HepG2 (cell line): ENCODE data around the gene PPP1R27. TPM values are rescaled to one million over a fixed set of nuclear protein-coding genes. Genes with fewer than 3 reads are reported as not detected.
A peak's percentile ranks its signal among the peaks of the same experiment; 100 is the strongest.

Experiments used
- BHLHE40 ChIP-seq: IDR thresholded peaks from 2 replicates; pipeline ENCODE4 v1.6.1; 2011; ENCODE audit warnings: low read length, improper control_type of control experiment
- CBFB ChIP-seq: sonication (generic); formaldehyde crosslinking; IDR thresholded peaks from 2 replicates; pipeline ENCODE4 v1.4.0; 2020; ENCODE audit warnings: missing genetic modification reagents
- ESRRA ChIP-seq: sonication (generic); formaldehyde crosslinking; IDR thresholded peaks from 2 replicates; pipeline ENCODE4 v1.5.1; 2020; ENCODE audit warnings: mild to moderate bottlenecking, low read depth, missing genetic modification reagents
- IRF9 ChIP-seq: sonication (generic); formaldehyde crosslinking; IDR thresholded peaks from 2 replicates; pipeline ENCODE4 v1.8.0; 2022; ENCODE audit warnings: missing genetic modification reagents, mild to moderate bottlenecking, borderline replicate concordance
- KDM1A ChIP-seq: IDR thresholded peaks from 2 replicates; pipeline ENCODE4 v1.6.1; 2016; ENCODE audit warnings: missing compliant biosample characterization
- KLF12 ChIP-seq: sonication (generic); formaldehyde crosslinking; IDR thresholded peaks from 2 replicates; pipeline ENCODE4 v1.4.0; 2020; ENCODE audit warnings: missing genetic modification reagents, borderline replicate concordance
- NFE2 ChIP-seq: sonication (generic); formaldehyde crosslinking; IDR thresholded peaks from 2 replicates; pipeline ENCODE4 v1.4.0; 2020; ENCODE audit warnings: missing genetic modification reagents
- NFE2L1 ChIP-seq: sonication (generic); formaldehyde crosslinking; IDR thresholded peaks from 2 replicates; pipeline ENCODE4 v1.4.0; 2020; ENCODE audit warnings: missing genetic modification reagents, mild to moderate bottlenecking, borderline replicate concordance
- RBFOX2 ChIP-seq: fragments of 200-400 bp; formaldehyde crosslinking; IDR thresholded peaks from 2 replicates; pipeline ENCODE4 v1.6.1; 2017; ENCODE audit warnings: low read depth, mild to moderate bottlenecking, low read length
- SAFB2 ChIP-seq: sonication (generic); formaldehyde crosslinking; IDR thresholded peaks from 2 replicates; pipeline ENCODE4 v1.5.1; 2020; ENCODE audit warnings: missing genetic modification reagents, low read depth, mild to moderate bottlenecking, borderline replicate concordance
- SP4 ChIP-seq: sonication (generic); formaldehyde crosslinking; IDR thresholded peaks from 2 replicates; pipeline ENCODE4 v1.8.1; 2023; ENCODE audit warnings: mild to moderate bottlenecking, missing genetic modification reagents
- SP5 ChIP-seq: IDR thresholded peaks from 2 replicates; pipeline ENCODE4 v1.6.1; 2016; ENCODE audit warnings: low read depth, borderline replicate concordance
- ZBTB44 ChIP-seq: sonication (generic); formaldehyde crosslinking; IDR thresholded peaks from 2 replicates; pipeline ENCODE4 v1.4.0; 2020; ENCODE audit warnings: missing genetic modification reagents
- ZNF224 ChIP-seq: sonication (generic); formaldehyde crosslinking; IDR thresholded peaks from 2 replicates; pipeline ENCODE4 v1.5.0; 2020; ENCODE audit warnings: mild to moderate bottlenecking, missing genetic modification reagents
- ZNF354B ChIP-seq: sonication (generic); formaldehyde crosslinking; IDR thresholded peaks from 2 replicates; pipeline ENCODE4 v1.8.0; 2022; ENCODE audit warnings: mild to moderate bottlenecking, missing genetic modification reagents
- ZNF567 ChIP-seq: sonication (generic); formaldehyde crosslinking; IDR thresholded peaks from 2 replicates; pipeline ENCODE4 v1.8.1; 2023; ENCODE audit warnings: mild to moderate bottlenecking, missing genetic modification reagents, borderline replicate concordance
- ZNF775 ChIP-seq: sonication (generic); formaldehyde crosslinking; IDR thresholded peaks from 2 replicates; pipeline ENCODE4 v1.4.0; 2020; ENCODE audit warnings: missing genetic modification reagents, mild to moderate bottlenecking, moderate library complexity, borderline replicate concordance
- ZNF792 ChIP-seq: IDR thresholded peaks from 2 replicates; pipeline ENCODE4 v1.6.1; 2016
- polyA plus RNA-seq, 8 experiments: library from polyadenylated mRNA; depleted of rRNA in 3 of 8; stranded (reverse) in 7 of 8; unstranded in 1 of 8; fragments of >200 nt; fragmentation: Illumina TruSeq in 4 of 8; extraction: Trizol in 4 of 8; gene quantifications; 2 replicates each; pipeline versions ENCODE4 v1.2.1 to v1.2.3, GENCODE V29; 2011 to 2016; ENCODE audit warnings: low read depth in 4 of 8, missing spikeins in 1 of 8, mixed read lengths in 1 of 8; ENCODE audit not compliant: insufficient read depth in 1 of 8
- total RNA-seq, 5 experiments: library from RNA; depleted of rRNA; stranded (reverse); fragments of >200 nt; fragmentation: Illumina TruSeq; extraction: Trizol; gene quantifications; 2 replicates each; pipeline ENCODE4 v1.2.3, GENCODE V29; 2016; ENCODE audit warnings: low read depth in 1 of 5
- TF ChIP-seq, protein P1 (sequence below): sonication (generic); formaldehyde crosslinking; IDR thresholded peaks from 2 replicates; pipeline ENCODE4 v1.4.0; 2020; ENCODE audit warnings: missing genetic modification reagents
- TF ChIP-seq, protein P2 (sequence below): sonication (generic); formaldehyde crosslinking; IDR thresholded peaks from 2 replicates; pipeline ENCODE4 v1.5.0; 2020; ENCODE audit warnings: missing genetic modification reagents

The PPP1R27 gene
- total and polyA plus RNA-seq, 2 of the 13 experiments (the other 11 are each of a cell fraction or from before 2014, with no cell fraction given) = 0.17 to 1.00 TPM

- TF ChIP-seq NFE2L1 (CRISPR knock-in tag) = no peak
- TF ChIP-seq SP5 (CRISPR knock-in tag) = no peak
- peak; percentile 89 for TF ChIP-seq RBFOX2
- TF ChIP-seq NFE2 (CRISPR knock-in tag) = no peak
- TF ChIP-seq KLF12 (CRISPR knock-in tag) = peak; percentile 68; the same call in 1 of the 2 replicates
- no peak for TF ChIP-seq ESRRA (CRISPR knock-in tag)
- TF ChIP-seq IRF9 (CRISPR knock-in tag) = peak; percentile 19; the same call in 1 of the 2 replicates
- TF ChIP-seq, protein P1, sequence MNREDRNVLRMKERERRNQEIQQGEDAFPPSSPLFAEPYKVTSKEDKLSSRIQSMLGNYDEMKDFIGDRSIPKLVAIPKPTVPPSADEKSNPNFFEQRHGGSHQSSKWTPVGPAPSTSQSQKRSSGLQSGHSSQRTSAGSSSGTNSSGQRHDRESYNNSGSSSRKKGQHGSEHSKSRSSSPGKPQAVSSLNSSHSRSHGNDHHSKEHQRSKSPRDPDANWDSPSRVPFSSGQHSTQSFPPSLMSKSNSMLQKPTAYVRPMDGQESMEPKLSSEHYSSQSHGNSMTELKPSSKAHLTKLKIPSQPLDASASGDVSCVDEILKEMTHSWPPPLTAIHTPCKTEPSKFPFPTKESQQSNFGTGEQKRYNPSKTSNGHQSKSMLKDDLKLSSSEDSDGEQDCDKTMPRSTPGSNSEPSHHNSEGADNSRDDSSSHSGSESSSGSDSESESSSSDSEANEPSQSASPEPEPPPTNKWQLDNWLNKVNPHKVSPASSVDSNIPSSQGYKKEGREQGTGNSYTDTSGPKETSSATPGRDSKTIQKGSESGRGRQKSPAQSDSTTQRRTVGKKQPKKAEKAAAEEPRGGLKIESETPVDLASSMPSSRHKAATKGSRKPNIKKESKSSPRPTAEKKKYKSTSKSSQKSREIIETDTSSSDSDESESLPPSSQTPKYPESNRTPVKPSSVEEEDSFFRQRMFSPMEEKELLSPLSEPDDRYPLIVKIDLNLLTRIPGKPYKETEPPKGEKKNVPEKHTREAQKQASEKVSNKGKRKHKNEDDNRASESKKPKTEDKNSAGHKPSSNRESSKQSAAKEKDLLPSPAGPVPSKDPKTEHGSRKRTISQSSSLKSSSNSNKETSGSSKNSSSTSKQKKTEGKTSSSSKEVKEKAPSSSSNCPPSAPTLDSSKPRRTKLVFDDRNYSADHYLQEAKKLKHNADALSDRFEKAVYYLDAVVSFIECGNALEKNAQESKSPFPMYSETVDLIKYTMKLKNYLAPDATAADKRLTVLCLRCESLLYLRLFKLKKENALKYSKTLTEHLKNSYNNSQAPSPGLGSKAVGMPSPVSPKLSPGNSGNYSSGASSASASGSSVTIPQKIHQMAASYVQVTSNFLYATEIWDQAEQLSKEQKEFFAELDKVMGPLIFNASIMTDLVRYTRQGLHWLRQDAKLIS = 0 out of 2 replicates have a peak, but pooled peaks have one; percentile 33
- TF ChIP-seq ZNF567 (CRISPR knock-in tag) = peak; percentile 83; the same call in 1 of the 2 replicates
- TF ChIP-seq ZNF775 (CRISPR knock-in tag) = no peak
- TF ChIP-seq BHLHE40 = no peak
- TF ChIP-seq, protein P2, sequence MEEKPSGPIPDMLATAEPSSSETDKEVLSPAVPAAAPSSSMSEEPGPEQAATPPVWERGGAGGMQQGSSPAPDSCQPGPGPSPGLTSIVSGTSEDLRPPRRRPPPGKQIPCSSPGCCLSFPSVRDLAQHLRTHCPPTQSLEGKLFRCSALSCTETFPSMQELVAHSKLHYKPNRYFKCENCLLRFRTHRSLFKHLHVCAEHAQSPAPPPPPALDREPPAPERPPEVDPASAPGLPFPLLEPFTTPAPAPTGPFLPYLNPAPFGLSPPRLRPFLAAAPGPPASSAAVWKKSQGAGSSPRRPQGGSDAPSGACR (CRISPR knock-in tag) = 0 out of 2 replicates have a peak, but pooled peaks have one; percentile 3
- no peak for TF ChIP-seq CBFB (CRISPR knock-in tag)
- no peak for TF ChIP-seq SP4 (CRISPR knock-in tag)
- TF ChIP-seq ZNF354B (CRISPR knock-in tag) = peak; percentile 85
- TF ChIP-seq ZBTB44 (CRISPR knock-in tag) = no peak
- TF ChIP-seq ZNF792 (CRISPR knock-in tag) = no peak
- no peak for TF ChIP-seq SAFB2 (CRISPR knock-in tag)
- TF ChIP-seq ZNF224 (CRISPR knock-in tag) = no peak
- TF ChIP-seq KDM1A (CRISPR knock-in tag) = no peak
Measured at GRCh38 chr17:81869221-81870130, 34.6 kb upstream of the PPP1R27 start (continued).
